D721Med (cell line): ENCODE results near the gene BACH2.

Experiments
- DNase-seq: peaks from one replicate; pipeline ENCODE4 v3.0.0; 2011; ENCODE audit warnings: low spot score; ENCODE audit not compliant: insufficient read length
- FAIRE-seq: peaks from 2 replicates; lab custom pipeline; 2011; peaks lifted over from hg19 to GRCh38; lab: Jason Lieb, UNC
- TF ChIP-seq, protein P1 (sequence below): IDR thresholded peaks from 2 replicates; pipeline ENCODE4 v1.5.1; 2012; ENCODE audit warnings: mild to moderate bottlenecking, control low read depth; ENCODE audit not compliant: insufficient read depth; ENCODE audit errors: missing control alignments

Gene BACH2

DNA sequence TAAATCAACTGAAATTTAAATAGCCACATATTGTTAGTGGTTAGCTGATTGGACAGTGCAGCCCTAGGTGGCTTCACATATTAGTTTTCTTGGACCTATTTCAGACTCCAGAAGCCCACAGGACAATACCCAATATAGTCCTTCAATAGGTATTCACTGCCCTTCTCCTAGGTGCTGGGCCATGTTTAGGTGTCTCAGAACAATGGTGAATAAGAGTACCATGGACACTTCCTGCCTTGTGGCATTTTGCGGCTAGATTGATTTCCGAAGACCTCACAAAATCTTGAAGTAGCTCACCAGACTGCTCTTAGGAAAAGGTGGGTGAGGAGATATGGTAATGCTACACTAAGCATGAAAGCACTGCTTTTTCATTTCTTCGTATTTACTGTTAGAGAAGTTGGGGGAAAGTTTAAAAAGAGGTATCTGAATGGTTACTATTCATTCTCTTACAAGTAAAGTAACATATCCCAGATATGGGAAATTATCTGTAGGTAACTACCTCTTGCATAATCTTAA is 203.0 kb downstream of the BACH2 start:
- FAIRE-seq: no peak
- TF ChIP-seq, protein P1, sequence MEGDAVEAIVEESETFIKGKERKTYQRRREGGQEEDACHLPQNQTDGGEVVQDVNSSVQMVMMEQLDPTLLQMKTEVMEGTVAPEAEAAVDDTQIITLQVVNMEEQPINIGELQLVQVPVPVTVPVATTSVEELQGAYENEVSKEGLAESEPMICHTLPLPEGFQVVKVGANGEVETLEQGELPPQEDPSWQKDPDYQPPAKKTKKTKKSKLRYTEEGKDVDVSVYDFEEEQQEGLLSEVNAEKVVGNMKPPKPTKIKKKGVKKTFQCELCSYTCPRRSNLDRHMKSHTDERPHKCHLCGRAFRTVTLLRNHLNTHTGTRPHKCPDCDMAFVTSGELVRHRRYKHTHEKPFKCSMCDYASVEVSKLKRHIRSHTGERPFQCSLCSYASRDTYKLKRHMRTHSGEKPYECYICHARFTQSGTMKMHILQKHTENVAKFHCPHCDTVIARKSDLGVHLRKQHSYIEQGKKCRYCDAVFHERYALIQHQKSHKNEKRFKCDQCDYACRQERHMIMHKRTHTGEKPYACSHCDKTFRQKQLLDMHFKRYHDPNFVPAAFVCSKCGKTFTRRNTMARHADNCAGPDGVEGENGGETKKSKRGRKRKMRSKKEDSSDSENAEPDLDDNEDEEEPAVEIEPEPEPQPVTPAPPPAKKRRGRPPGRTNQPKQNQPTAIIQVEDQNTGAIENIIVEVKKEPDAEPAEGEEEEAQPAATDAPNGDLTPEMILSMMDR: no peak
- DNase-seq: no peak

DNA sequence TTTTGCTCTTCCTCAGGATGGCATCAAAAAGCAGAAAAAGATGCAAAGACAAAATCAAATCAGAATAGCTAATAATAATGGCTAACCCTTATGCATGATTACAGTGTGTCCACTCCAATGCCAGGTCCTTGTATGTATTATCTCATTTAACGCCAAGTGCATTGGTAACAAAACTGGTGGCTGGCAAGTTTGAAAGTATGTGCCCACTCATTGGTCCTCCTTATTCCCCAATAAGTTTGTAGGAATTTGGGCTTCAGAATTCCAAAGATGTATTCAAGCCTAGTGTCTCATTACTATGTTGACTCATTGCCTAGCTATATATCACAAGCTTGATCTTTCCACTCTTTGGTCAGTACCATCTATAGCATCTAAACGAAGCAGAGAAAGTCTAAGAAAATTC is 205.8 kb downstream of the BACH2 start:
- DNase-seq (no peak), FAIRE-seq (no peak)
- TF ChIP-seq, protein P1: no peak

DNA sequence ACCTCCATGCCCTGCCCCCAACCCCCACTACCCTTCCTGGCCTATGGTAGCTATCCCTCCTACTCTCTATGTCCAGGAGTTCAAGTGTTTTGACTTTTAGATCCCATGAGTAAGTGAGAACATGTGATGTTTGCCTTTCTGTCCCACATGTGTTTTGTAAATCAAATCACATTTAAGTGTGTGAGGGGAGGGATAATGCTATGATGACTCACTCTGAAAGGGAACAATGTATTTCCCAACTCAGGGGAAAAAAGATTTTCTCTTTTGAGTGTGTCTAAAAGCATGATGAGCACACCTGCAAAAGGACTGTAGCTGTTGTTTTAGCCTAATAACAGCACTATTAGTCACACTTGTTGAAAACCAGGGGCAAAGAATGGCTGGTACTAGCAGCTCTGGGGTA is 208.6 kb downstream of the BACH2 start:
- no peak for FAIRE-seq
- DNase-seq: no peak
- TF ChIP-seq, protein P1: no peak

DNA sequence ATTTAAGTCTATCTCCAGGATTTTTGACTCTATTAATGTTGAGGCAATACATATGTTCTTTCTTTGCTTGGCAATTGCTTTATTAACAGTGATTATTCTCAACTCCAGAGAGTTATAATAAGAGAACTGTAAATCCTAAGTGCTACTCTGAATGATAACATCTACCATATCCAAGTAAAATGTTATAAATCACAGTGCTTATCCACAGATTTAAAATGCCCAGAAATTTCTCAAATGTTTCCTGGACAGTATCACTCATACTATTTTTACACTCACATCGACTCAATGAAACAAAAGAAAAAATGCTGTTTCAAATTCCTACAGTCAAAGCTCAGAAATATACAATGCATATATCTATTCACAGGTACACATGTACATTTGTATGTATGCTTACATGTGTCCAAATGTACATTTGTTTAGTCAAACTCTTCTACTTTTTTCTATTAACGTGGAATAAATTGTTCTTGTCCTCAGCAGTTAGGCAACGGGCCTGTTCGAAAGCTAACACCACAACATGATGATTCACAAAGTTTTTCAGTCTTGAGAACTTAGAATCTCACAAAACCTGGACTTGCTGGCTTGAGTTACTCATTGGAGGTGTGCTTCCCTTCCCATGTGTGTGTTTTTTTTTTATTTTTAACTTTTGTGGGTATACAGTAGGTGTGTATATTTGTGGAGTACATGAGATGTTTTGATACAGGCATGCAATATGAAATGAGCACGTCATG is 209.4 kb downstream of the BACH2 start:
- no peak for DNase-seq
- no peak for FAIRE-seq

DNA sequence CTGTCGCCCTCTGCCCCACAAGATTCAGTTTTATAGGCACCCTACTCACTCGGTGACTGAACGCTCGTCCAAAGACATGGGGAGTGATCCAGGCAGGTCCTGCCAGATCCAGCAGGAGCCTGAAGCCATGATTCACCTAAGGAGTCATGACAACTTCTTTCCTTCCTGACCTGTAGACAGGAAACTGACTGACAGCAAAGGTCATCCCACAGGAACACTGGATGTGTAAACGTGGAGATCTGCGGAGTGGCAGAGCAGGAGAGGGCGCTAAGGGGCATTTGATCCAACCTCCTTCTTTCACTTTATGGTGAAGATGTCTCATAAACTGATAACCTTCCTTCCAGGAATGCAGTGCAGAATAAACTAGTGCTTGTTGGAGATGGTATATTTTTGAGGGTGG is 210.1 kb downstream of the BACH2 start:
- TF ChIP-seq, protein P1: no peak
- FAIRE-seq (no peak), DNase-seq (no peak)

More for the DNA sequence above, 209.4 kb downstream of the BACH2 start:
- TF ChIP-seq, protein P1: no peak

DNA sequence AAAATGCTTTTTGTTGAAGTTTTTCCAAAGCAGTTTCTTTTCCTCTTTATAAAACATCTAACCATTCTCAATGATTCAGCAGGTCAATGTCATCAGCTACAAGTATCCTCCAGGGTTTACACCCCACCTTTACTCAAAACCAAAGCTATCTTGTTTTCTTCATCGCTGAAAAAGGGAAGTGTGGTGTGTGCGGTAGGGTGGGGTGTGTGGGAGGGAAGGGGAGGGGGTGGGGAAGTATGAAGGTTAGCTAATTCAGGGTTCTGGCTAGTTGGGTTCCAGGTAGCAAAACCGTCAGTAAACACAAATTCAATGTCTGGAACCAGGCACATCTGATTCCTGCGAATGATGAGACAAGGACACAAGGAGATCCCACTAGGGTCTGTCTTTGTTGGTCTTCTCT is 212.8 kb downstream of the BACH2 start:
- DNase-seq (no peak), FAIRE-seq (no peak)
- TF ChIP-seq, protein P1: no peak

DNA sequence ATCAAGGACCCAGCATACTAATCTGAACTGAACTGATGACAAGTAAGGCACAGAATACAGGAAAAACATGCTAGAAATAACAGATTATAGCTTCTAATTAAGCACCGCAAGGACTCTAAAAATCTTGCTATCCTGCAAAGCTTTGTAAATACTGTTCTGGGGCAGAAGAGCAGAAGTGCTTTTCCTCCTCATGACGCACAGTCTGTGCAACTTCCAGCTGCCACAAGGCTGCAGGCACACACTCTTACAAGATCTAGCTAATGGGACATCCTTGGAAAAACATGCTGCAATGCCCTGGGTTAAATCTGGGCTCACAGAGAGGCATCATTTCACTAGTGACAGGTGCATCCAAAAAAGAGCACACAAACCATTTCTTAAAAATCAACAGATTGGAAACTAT is 213.8 kb downstream of the BACH2 start:
- FAIRE-seq: no peak
- DNase-seq: no peak
- TF ChIP-seq, protein P1: no peak
